Measurements from ENCODE around the gene TPBG.

Gene TPBG

GRCh38 chr6:82416346-82416745, 52.7 kb downstream of the TPBG start:
- Histone ChIP-seq H3K9ac (ENCODE audit: low read depth, low read length) (no peak overlapping the region), H3K27ac (ENCODE audit: low read length) (no peak overlapping the region), H3K27me3 (ENCODE audit: insufficient read depth, low read length, poor library complexity) (no peaks in the 10 kb centered on the region), H3K36me3 (ENCODE audit: insufficient read depth, low read length) (no peaks in the 10 kb centered on the region), H2AFZ (ENCODE audit: low read depth, low read length) (no peak overlapping the region), H3K9me3 (ENCODE audit: insufficient read depth, low read length, severe bottlenecking) (no peaks in the 10 kb centered on the region), H3K4me2 (ENCODE audit: insufficient read depth, low read length) (no peak overlapping the region), H3K79me2 (ENCODE audit: insufficient read depth, low read length) (no peaks in the 10 kb centered on the region), H3K4me3 (ENCODE audit: low read depth in 1 of 2, low read length in 2 of 2) (no peak overlapping the region), H4K20me1 (ENCODE audit: insufficient read depth, low read length) (no peaks in the 10 kb centered on the region), H3K4me1 (ENCODE audit: insufficient read depth, low read length) (no peaks in the 10 kb centered on the region)
- no peak for TF ChIP-seq EZH2 (IDR thresholded peaks at IDR 0.05; ENCODE audit: borderline replicate concordance, low read depth, low read length, severe bottlenecking)
- TF ChIP-seq, protein P1, sequence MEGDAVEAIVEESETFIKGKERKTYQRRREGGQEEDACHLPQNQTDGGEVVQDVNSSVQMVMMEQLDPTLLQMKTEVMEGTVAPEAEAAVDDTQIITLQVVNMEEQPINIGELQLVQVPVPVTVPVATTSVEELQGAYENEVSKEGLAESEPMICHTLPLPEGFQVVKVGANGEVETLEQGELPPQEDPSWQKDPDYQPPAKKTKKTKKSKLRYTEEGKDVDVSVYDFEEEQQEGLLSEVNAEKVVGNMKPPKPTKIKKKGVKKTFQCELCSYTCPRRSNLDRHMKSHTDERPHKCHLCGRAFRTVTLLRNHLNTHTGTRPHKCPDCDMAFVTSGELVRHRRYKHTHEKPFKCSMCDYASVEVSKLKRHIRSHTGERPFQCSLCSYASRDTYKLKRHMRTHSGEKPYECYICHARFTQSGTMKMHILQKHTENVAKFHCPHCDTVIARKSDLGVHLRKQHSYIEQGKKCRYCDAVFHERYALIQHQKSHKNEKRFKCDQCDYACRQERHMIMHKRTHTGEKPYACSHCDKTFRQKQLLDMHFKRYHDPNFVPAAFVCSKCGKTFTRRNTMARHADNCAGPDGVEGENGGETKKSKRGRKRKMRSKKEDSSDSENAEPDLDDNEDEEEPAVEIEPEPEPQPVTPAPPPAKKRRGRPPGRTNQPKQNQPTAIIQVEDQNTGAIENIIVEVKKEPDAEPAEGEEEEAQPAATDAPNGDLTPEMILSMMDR (IDR thresholded peaks at IDR 0.05; ENCODE audit: borderline replicate concordance, extremely low read depth, low read length, poor library complexity, severe bottlenecking): no peak
- no peak for ATAC-seq (ENCODE audit: insufficient read depth, low read depth)
- no peak for DNase-seq

Measured in DND-41 (cell line).